Natural killer cell (primary cell): Measurements from ENCODE around the gene WDFY4. TPM values are rescaled to one million over a fixed set of nuclear protein-coding genes. Genes with fewer than 3 reads are reported as not detected.

ENCODE experiments used
- ATAC-seq, 3 donors: fragments of 150-1000 bp in 2 of 3; fragments of 200-7000 bp in 1 of 3; cut with Tn5 transposase; 1 replicate in 1 of 3; 2 replicates in 2 of 3; pipeline ENCODE4 v1.10.0; 2021; ENCODE audit warnings: mild to moderate bottlenecking in 2 of 3, moderate library complexity in 2 of 3
- DNase-seq, 2 donors: peaks; one replicate each; pipeline versions ENCODE4 v3.0.0 to v3.0.0-alpha.2; 2013 to 2021; ENCODE audit warnings: mixed read lengths in 1 of 2
- H3K27ac ChIP-seq: one replicate; pipeline ENCODE4 v1.5.1; 2013; ENCODE audit warnings: mild to moderate bottlenecking, low read length
- H3K27me3 ChIP-seq: one replicate; pipeline ENCODE4 v1.6.1; 2013; ENCODE audit warnings: low read length; ENCODE audit not compliant: control insufficient read depth, insufficient read depth
- H3K36me3 ChIP-seq: one replicate; pipeline ENCODE4 v1.6.1; 2013; ENCODE audit warnings: low read length; ENCODE audit not compliant: control insufficient read depth, insufficient read depth
- H3K4me1 ChIP-seq: one replicate; pipeline ENCODE4 v1.6.1; 2013; ENCODE audit warnings: low read length; ENCODE audit not compliant: control insufficient read depth, insufficient read depth
- H3K4me3 ChIP-seq: one replicate; pipeline ENCODE4 v1.5.1; 2013; ENCODE audit warnings: low read length
- H3K9me3 ChIP-seq: one replicate; pipeline ENCODE4 v1.6.1; 2013; ENCODE audit warnings: low read length; ENCODE audit not compliant: control insufficient read depth, insufficient read depth
- H3K27ac Mint-ChIP-seq, 2 donors: one replicate each; pipeline ENCODE4 v1.8.0; 2022; ENCODE audit warnings: mild to moderate bottlenecking in 2 of 2, mixed read lengths in 2 of 2, moderate library complexity in 1 of 2
- H3K27me3 Mint-ChIP-seq, 2 donors: one replicate each; pipeline ENCODE4 v1.8.0; 2022; ENCODE audit warnings: low read depth in 2 of 2, mixed read lengths in 2 of 2
- H3K36me3 Mint-ChIP-seq: one replicate; pipeline ENCODE4 v1.8.0; 2022; ENCODE audit warnings: mixed read lengths
- H3K4me1 Mint-ChIP-seq, 2 donors: one replicate each; pipeline ENCODE4 v1.8.0; 2022; ENCODE audit warnings: mixed read lengths in 2 of 2
- H3K4me3 Mint-ChIP-seq: one replicate; pipeline ENCODE4 v1.8.0; 2022; ENCODE audit warnings: mild to moderate bottlenecking, moderate library complexity, mixed read lengths
- H3K9me3 Mint-ChIP-seq, 2 donors: one replicate each; pipeline ENCODE4 v1.8.0; 2022; ENCODE audit warnings: mixed read lengths in 2 of 2
- CTCF ChIP-seq: fragments of 200-600 bp; IDR thresholded peaks from one replicate; pipeline ENCODE4 v1.8.0; 2022; ENCODE audit warnings: antibody characterized with exemption
- WGBS: methylation state at CpG from one replicate; pipeline ENCODE4 v1.1.7; 2013; ENCODE audit warnings: missing lambda C conversion rate; ENCODE audit not compliant: insufficient coverage; 5-methylcytosine and 5-hydroxymethylcytosine counted together
- intact Hi-C: fragments of 100-400 bp; cut with micrococcal nuclease; formaldehyde crosslinking; loops from one replicate; pipeline ENCODE4 v1.14.2; 2022
- total RNA-seq, 4 donors: library from RNA; stranded (reverse); fragments of 120-200 nt in 1 of 4; gene quantifications; one replicate each; pipeline versions ENCODE4 v1.2.3 to v1.2.4, GENCODE V29; 2013 to 2022

The WDFY4 gene
- total RNA-seq, 3 donors from 2014 or later (not counting 1 experiment from before 2014, with no cell fraction given): 1.7 to 8.4 (median 3.5) TPM

GRCh38 chr10:49025347-49025983 lies 340.8 kb downstream of the WDFY4 start:
- Histone ChIP-seq H3K4me1 (no peaks in the 10 kb centered on the region), H3K36me3 (no peaks in the 10 kb centered on the region), H3K27me3 (no peaks in the 10 kb centered on the region), H3K27ac (no peak overlapping the region), H3K4me3 (no peak overlapping the region), H3K9me3 (no peaks in the 10 kb centered on the region)
- H3K4me3 Mint-ChIP-seq: no peak overlapping the region
- no peak overlapping the region for H3K27ac Mint-ChIP-seq
- 91% methylated on average over 7 of the region's 7 CpGs for WGBS
- ATAC-seq: no peak
- H3K9me3 Mint-ChIP-seq: peaks cover under 1 to 1% of the 10 kb centered on the region in 2 donors
- no peaks in the 10 kb centered on the region for H3K4me1 Mint-ChIP-seq
- DNase-seq: no peak
- intact Hi-C loops: no loop called here
- TF ChIP-seq CTCF: no peak
- peaks cover 3% of the 10 kb centered on the region for H3K36me3 Mint-ChIP-seq
- peaks cover under 1 to 3% of the 10 kb centered on the region in 2 donors for H3K27me3 Mint-ChIP-seq

GRCh38 chr10:49028639-49029038 lies 344.0 kb downstream of the WDFY4 start:
- Histone ChIP-seq H3K27me3 (no peaks in the 10 kb centered on the region), H3K9me3 (no peaks in the 10 kb centered on the region), H3K36me3 (no peaks in the 10 kb centered on the region), H3K4me1 (no peaks in the 10 kb centered on the region), H3K27ac (no peak overlapping the region), H3K4me3 (no peak overlapping the region)
- no peak overlapping the region for H3K27ac Mint-ChIP-seq
- TF ChIP-seq CTCF: no peak
- H3K9me3 Mint-ChIP-seq: no peaks in the 10 kb centered on the region
- H3K4me3 Mint-ChIP-seq: no peak overlapping the region
- no peaks in the 10 kb centered on the region for H3K4me1 Mint-ChIP-seq
- WGBS: 88% methylated on average over 1 of the region's 2 CpGs
- H3K36me3 Mint-ChIP-seq: no peaks in the 10 kb centered on the region
- ATAC-seq (no peak), DNase-seq (no peak)
- H3K27me3 Mint-ChIP-seq: no peaks in the 10 kb centered on the region
- intact Hi-C loops: no loop called here

GRCh38 chr10:49029666-49030065 lies 345.0 kb downstream of the WDFY4 start:
- Histone ChIP-seq H3K4me3 (no peak overlapping the region), H3K36me3 (no peaks in the 10 kb centered on the region), H3K27me3 (no peaks in the 10 kb centered on the region), H3K4me1 (no peaks in the 10 kb centered on the region), H3K27ac (no peak overlapping the region), H3K9me3 (no peaks in the 10 kb centered on the region)
- intact Hi-C loops: no loop called here
- H3K4me1 Mint-ChIP-seq: no peaks in the 10 kb centered on the region
- H3K27ac Mint-ChIP-seq: no peak overlapping the region
- 100% methylated on average over 1 of the region's 1 CpG for whole genome bisulfite sequencing
- ATAC-seq: no peak
- H3K4me3 Mint-ChIP-seq: no peak overlapping the region
- no peak for DNase-seq
- TF ChIP-seq CTCF: no peak
- H3K9me3 Mint-ChIP-seq: no peaks in the 10 kb centered on the region
- no peaks in the 10 kb centered on the region for H3K27me3 Mint-ChIP-seq
- no peaks in the 10 kb centered on the region for H3K36me3 Mint-ChIP-seq

Other genes starting within 250 kb of the WDFY4 start
- under 1 TPM in 2 of 3 donors, not detected in 1; 0.21 to 0.40 TPM for gene ARHGAP22, start 79.8 kb upstream of the WDFY4 start, total RNA-seq